OCI-LY7 (cell line): ENCODE data around the gene LTBP2.

Experiments used
- EZH2phosphoT487 ChIP-seq: fragments of 200-600 bp; sonication (generic); IDR thresholded peaks from 2 replicates; pipeline ENCODE4 v1.6.1; 2018; ENCODE audit warnings: low read depth, borderline replicate concordance, mild to moderate bottlenecking, mixed run types, antibody characterized with exemption, low read length, moderate library complexity, mixed read lengths
- TF ChIP-seq, protein P1 (sequence below): fragments of 200-600 bp; sonication (generic); conservative IDR thresholded peaks from 2 replicates; pipeline ENCODE4 v1.5.1; 2014; ENCODE audit warnings: mild to moderate bottlenecking, antibody characterized with exemption, low read length, moderate library complexity, mixed read lengths

- TF ChIP-seq, protein P1, sequence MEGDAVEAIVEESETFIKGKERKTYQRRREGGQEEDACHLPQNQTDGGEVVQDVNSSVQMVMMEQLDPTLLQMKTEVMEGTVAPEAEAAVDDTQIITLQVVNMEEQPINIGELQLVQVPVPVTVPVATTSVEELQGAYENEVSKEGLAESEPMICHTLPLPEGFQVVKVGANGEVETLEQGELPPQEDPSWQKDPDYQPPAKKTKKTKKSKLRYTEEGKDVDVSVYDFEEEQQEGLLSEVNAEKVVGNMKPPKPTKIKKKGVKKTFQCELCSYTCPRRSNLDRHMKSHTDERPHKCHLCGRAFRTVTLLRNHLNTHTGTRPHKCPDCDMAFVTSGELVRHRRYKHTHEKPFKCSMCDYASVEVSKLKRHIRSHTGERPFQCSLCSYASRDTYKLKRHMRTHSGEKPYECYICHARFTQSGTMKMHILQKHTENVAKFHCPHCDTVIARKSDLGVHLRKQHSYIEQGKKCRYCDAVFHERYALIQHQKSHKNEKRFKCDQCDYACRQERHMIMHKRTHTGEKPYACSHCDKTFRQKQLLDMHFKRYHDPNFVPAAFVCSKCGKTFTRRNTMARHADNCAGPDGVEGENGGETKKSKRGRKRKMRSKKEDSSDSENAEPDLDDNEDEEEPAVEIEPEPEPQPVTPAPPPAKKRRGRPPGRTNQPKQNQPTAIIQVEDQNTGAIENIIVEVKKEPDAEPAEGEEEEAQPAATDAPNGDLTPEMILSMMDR: no peak
- no peak for TF ChIP-seq EZH2phosphoT487
These were observed 3.7 kb upstream of the LTBP2 start for GRCh38 chr14:74615735-74616134.
